MM.1S (cell line): ENCODE data around the gene AK8.

Experiments
- DNase-seq: peaks from one replicate; pipeline ENCODE4 v3.0.0-alpha.2; 2015
- H2AFZ ChIP-seq: fragments of 300-600 bp; sonication (generic); 2 replicates; pipeline ENCODE4 v1.6.0; 2016; ENCODE audit warnings: antibody characterized with exemption, low read length
- H3F3A ChIP-seq: fragments of 300-600 bp; sonication (generic); 2 replicates; pipeline ENCODE4 v1.6.1; 2016; ENCODE audit warnings: mild to moderate bottlenecking, antibody characterized with exemption, low read length, moderate library complexity, mixed read lengths; ENCODE audit not compliant: insufficient read depth
- H3K27ac ChIP-seq: fragments of 300-600 bp; sonication (generic); 2 replicates; pipeline ENCODE4 v1.5.1; 2016; ENCODE audit warnings: mild to moderate bottlenecking, low read length
- H3K27me3 ChIP-seq: fragments of 300-600 bp; sonication (generic); replicated peaks from 2 replicates; pipeline ENCODE4 v1.6.0; 2016; ENCODE audit warnings: low read length; ENCODE audit not compliant: insufficient read depth
- H3K36me3 ChIP-seq: fragments of 300-600 bp; sonication (generic); replicated peaks from 2 replicates; pipeline ENCODE4 v1.6.1; 2016; ENCODE audit warnings: mild to moderate bottlenecking, low read length, mixed read lengths; ENCODE audit not compliant: insufficient read depth
- H3K4me1 ChIP-seq: fragments of 300-600 bp; sonication (generic); 2 replicates; pipeline ENCODE4 v1.6.1; 2016; ENCODE audit warnings: low read length, mixed read lengths
- H3K4me2 ChIP-seq: fragments of 300-600 bp; sonication (generic); 2 replicates; pipeline ENCODE4 v1.6.0; 2016; ENCODE audit warnings: low read depth, low read length
- H3K4me3 ChIP-seq: fragments of 300-600 bp; sonication (generic); 2 replicates; pipeline ENCODE4 v1.5.1; 2016; ENCODE audit warnings: low read length, mixed read lengths
- H3K79me2 ChIP-seq: fragments of 300-600 bp; sonication (generic); 2 replicates; pipeline ENCODE4 v1.6.1; 2016; ENCODE audit warnings: mixed run types, low read length, mixed read lengths
- H3K9ac ChIP-seq: fragments of 300-600 bp; sonication (generic); 2 replicates; pipeline ENCODE4 v1.6.1; 2016; ENCODE audit warnings: low read length, mixed read lengths
- H3K9me2 ChIP-seq: fragments of 300-600 bp; sonication (generic); replicated peaks from 2 replicates; pipeline ENCODE4 v1.6.1; 2016; ENCODE audit warnings: mild to moderate bottlenecking, low read length, mixed read lengths; ENCODE audit not compliant: insufficient read depth
- H3K9me3 ChIP-seq: fragments of 300-600 bp; sonication (generic); replicated peaks from 2 replicates; pipeline ENCODE4 v1.6.1; 2016; ENCODE audit warnings: mild to moderate bottlenecking, low read length, mixed read lengths; ENCODE audit not compliant: insufficient read depth
- H4K20me1 ChIP-seq: fragments of 300-600 bp; sonication (generic); 2 replicates; pipeline ENCODE4 v1.6.1; 2016; ENCODE audit warnings: mild to moderate bottlenecking, low read length, moderate library complexity, mixed read lengths; ENCODE audit not compliant: insufficient read depth
- CTCF ChIP-seq: fragments of 300-600 bp; sonication (generic); IDR thresholded peaks from 2 replicates; pipeline ENCODE4 v1.5.1; 2016; ENCODE audit warnings: antibody characterized with exemption, low read length, mixed read lengths
- EZH2 ChIP-seq: fragments of 300-600 bp; sonication (generic); optimal IDR thresholded peaks from 2 replicates; pipeline ENCODE3; 2017; ENCODE audit warnings: low read depth, mild to moderate bottlenecking, antibody characterized with exemption, low read length, mixed read lengths
- EZH2phosphoT487 ChIP-seq: fragments of 300-600 bp; sonication (generic); IDR thresholded peaks from 2 replicates; pipeline ENCODE4 v1.6.1; 2018; ENCODE audit warnings: antibody characterized with exemption, low read length

The AK8 gene

GRCh38 chr9:132763574-132763973 lies 114.5 kb downstream of the AK8 start:
- Histone ChIP-seq H3F3A (no peaks in the 10 kb centered on the region), H3K9me2 (no peaks in the 10 kb centered on the region), H4K20me1 (no peaks in the 10 kb centered on the region), H3K36me3 (no peaks in the 10 kb centered on the region), H2AFZ (no peak overlapping the region), H3K4me3 (no peak overlapping the region), H3K4me2 (no peak overlapping the region), H3K9ac (no peak overlapping the region), H3K9me3 (no peaks in the 10 kb centered on the region), H3K27ac (no peak overlapping the region), H3K27me3 (peaks cover 89% of the 10 kb centered on the region), H3K4me1 (no peaks in the 10 kb centered on the region), H3K79me2 (no peaks in the 10 kb centered on the region)
- no peak for DNase-seq
- TF ChIP-seq EZH2 (no peak), CTCF (no peak), EZH2phosphoT487 (no peak)

- no peak overlapping the region for H3K27ac ChIP-seq
- no peak overlapping the region for H3K4me3 ChIP-seq
- H3K9me3 ChIP-seq, result no peaks in the 10 kb centered on the region
- H3K36me3 ChIP-seq, result no peaks in the 10 kb centered on the region
- no peak for DNase-seq
- H3K4me1 ChIP-seq, result no peaks in the 10 kb centered on the region
- H3F3A ChIP-seq, result no peaks in the 10 kb centered on the region
- no peaks in the 10 kb centered on the region for H3K79me2 ChIP-seq
- no peaks in the 10 kb centered on the region for H3K9me2 ChIP-seq
- TF ChIP-seq EZH2 (no peak), CTCF (no peak), EZH2phosphoT487 (no peak)
- no peak overlapping the region for H2AFZ ChIP-seq
- no peaks in the 10 kb centered on the region for H4K20me1 ChIP-seq
- H3K4me2 ChIP-seq, result no peak overlapping the region
- peaks cover 95% of the 10 kb centered on the region for H3K27me3 ChIP-seq
- no peak overlapping the region for H3K9ac ChIP-seq
Observed at GRCh38 chr9:132762896-132763295, 115.2 kb downstream of the AK8 start.

GRCh38 chr9:132761602-132762001 lies 116.5 kb downstream of the AK8 start:
- H3K27ac ChIP-seq, result no peak overlapping the region
- H3K9me2 ChIP-seq, result no peaks in the 10 kb centered on the region
- H3K27me3 ChIP-seq, result peaks cover 95% of the 10 kb centered on the region
- TF ChIP-seq EZH2, result no peak
- no peak for TF ChIP-seq CTCF
- TF ChIP-seq EZH2phosphoT487, result no peak
- no peaks in the 10 kb centered on the region for H3K36me3 ChIP-seq
- H3K79me2 ChIP-seq, result no peaks in the 10 kb centered on the region
- no peak overlapping the region for H3K9ac ChIP-seq
- H2AFZ ChIP-seq, result no peak overlapping the region
- H3K4me1 ChIP-seq, result no peaks in the 10 kb centered on the region
- H3K4me3 ChIP-seq, result no peak overlapping the region
- no peak for DNase-seq
- H4K20me1 ChIP-seq, result no peaks in the 10 kb centered on the region
- no peak overlapping the region for H3K4me2 ChIP-seq
- H3F3A ChIP-seq, result no peaks in the 10 kb centered on the region
- H3K9me3 ChIP-seq, result no peaks in the 10 kb centered on the region

GRCh38 chr9:132760057-132760456 lies 118.0 kb downstream of the AK8 start:
- Histone ChIP-seq H4K20me1 (no peaks in the 10 kb centered on the region), H3F3A (no peaks in the 10 kb centered on the region), H3K9me2 (no peaks in the 10 kb centered on the region), H3K4me2 (no peak overlapping the region), H3K4me3 (no peak overlapping the region), H3K27ac (no peak overlapping the region), H3K4me1 (no peaks in the 10 kb centered on the region), H3K9ac (no peak overlapping the region), H2AFZ (no peak overlapping the region), H3K79me2 (no peaks in the 10 kb centered on the region), H3K27me3 (peaks cover 96% of the 10 kb centered on the region), H3K9me3 (no peaks in the 10 kb centered on the region), H3K36me3 (no peaks in the 10 kb centered on the region)
- TF ChIP-seq CTCF (no peak), EZH2 (no peak), EZH2phosphoT487 (no peak)
- no peak for DNase-seq
